GM23248 (cell line): Measurements from ENCODE around the gene ZNF160. TPM values are rescaled to one million over a fixed set of nuclear protein-coding genes. Genes with fewer than 3 reads are reported as not detected.

Experiments used
- DNase-seq: peaks from one replicate; pipeline ENCODE4 v3.0.0-alpha.2; 2015
- H2AFZ ChIP-seq: fragments of 200-600 bp; sonication (generic); 2 replicates; pipeline ENCODE4 v1.6.1; 2016; ENCODE audit warnings: antibody characterized with exemption
- H3F3A ChIP-seq: fragments of 200-600 bp; sonication (generic); 2 replicates; pipeline ENCODE4 v1.6.1; 2016; ENCODE audit warnings: mild to moderate bottlenecking, antibody characterized with exemption, mixed run types; ENCODE audit not compliant: insufficient read depth
- H3K27ac ChIP-seq: fragments of 200-600 bp; sonication (generic); 2 replicates; pipeline ENCODE4 v1.5.1; 2016; ENCODE audit warnings: mild to moderate bottlenecking
- H3K27me3 ChIP-seq: fragments of 200-600 bp; sonication (generic); replicated peaks from 2 replicates; pipeline ENCODE4 v1.6.1; 2016; ENCODE audit warnings: mild to moderate bottlenecking; ENCODE audit not compliant: insufficient read depth
- H3K36me3 ChIP-seq: fragments of 200-600 bp; sonication (generic); 2 replicates; pipeline ENCODE4 v1.6.1; 2016; ENCODE audit warnings: low read depth, mild to moderate bottlenecking
- H3K4me1 ChIP-seq: fragments of 200-600 bp; sonication (generic); 2 replicates; pipeline ENCODE4 v1.6.1; 2016; ENCODE audit warnings: mild to moderate bottlenecking; ENCODE audit not compliant: insufficient read depth
- H3K4me2 ChIP-seq: fragments of 200-600 bp; sonication (generic); one replicate; pipeline ENCODE4 v1.6.1; 2016; ENCODE audit warnings: mild to moderate bottlenecking; ENCODE audit not compliant: unreplicated experiment
- H3K4me3 ChIP-seq: fragments of 200-600 bp; sonication (generic); 2 replicates; pipeline ENCODE4 v1.5.1; 2016; ENCODE audit warnings: mild to moderate bottlenecking
- H3K79me2 ChIP-seq: fragments of 200-600 bp; sonication (generic); 2 replicates; pipeline ENCODE4 v1.6.1; 2016; ENCODE audit warnings: mild to moderate bottlenecking; ENCODE audit not compliant: insufficient read depth
- H3K9ac ChIP-seq: fragments of 200-600 bp; sonication (generic); 2 replicates; pipeline ENCODE4 v1.6.1; 2016; ENCODE audit warnings: mild to moderate bottlenecking
- H3K9me2 ChIP-seq: fragments of 200-600 bp; sonication (generic); 2 replicates; pipeline ENCODE4 v1.6.1; 2016; ENCODE audit warnings: mixed run types, mild to moderate bottlenecking, moderate library complexity; ENCODE audit not compliant: insufficient read depth
- H3K9me3 ChIP-seq: fragments of 200-600 bp; sonication (generic); one replicate; pipeline ENCODE4 v1.6.1; 2017; ENCODE audit warnings: low read depth
- H4K20me1 ChIP-seq: fragments of 200-600 bp; sonication (generic); 2 replicates; pipeline ENCODE4 v1.6.0; 2016; ENCODE audit not compliant: insufficient read depth
- EZH2 ChIP-seq: fragments of 200-600 bp; sonication (generic); IDR thresholded peaks from 2 replicates; pipeline ENCODE4 v1.6.1; 2018; ENCODE audit warnings: antibody characterized with exemption, mild to moderate bottlenecking; ENCODE audit not compliant: insufficient read depth, poor library complexity, severe bottlenecking
- EZH2phosphoT487 ChIP-seq: fragments of 200-600 bp; sonication (generic); IDR thresholded peaks from 2 replicates; pipeline ENCODE4 v1.6.1; 2018; ENCODE audit warnings: antibody characterized with exemption, moderate library complexity, mild to moderate bottlenecking, low read depth; ENCODE audit not compliant: insufficient read depth
- WGBS, 2 experiments: methylation state at CpG; one replicate each; pipeline ENCODE4 v1.1.6; 2015 to 2017; ENCODE audit warnings: low lambda C conversion rate in 2 of 2, low coverage in 1 of 2; ENCODE audit errors: missing lambda C conversion rate in 2 of 2; 5-methylcytosine and 5-hydroxymethylcytosine counted together
- in situ Hi-C: fragments of 300-500 bp; cut with MboI; formaldehyde crosslinking; loops from 2 replicates; pipeline ENCODE4 v1.15.0; 2020
- polyA plus RNA-seq: library from polyadenylated mRNA; unstranded; fragments of >200 nt; fragmentation: Nextera tagmentation; extraction: Ambion mirVana; gene quantifications from 2 replicates; pipeline ENCODE4 v1.2.1, GENCODE V29; 2016
- total RNA-seq: library from RNA; depleted of rRNA; stranded (reverse); fragments of >200 nt; shearing (Covaris generic); gene quantifications from 2 replicates; pipeline ENCODE4 v1.2.3, GENCODE V29; 2014

ZNF160 gene
- total and polyA plus RNA-seq, 2 experiments from 2014 or later: 20.6 to 23.0 TPM

DNA sequence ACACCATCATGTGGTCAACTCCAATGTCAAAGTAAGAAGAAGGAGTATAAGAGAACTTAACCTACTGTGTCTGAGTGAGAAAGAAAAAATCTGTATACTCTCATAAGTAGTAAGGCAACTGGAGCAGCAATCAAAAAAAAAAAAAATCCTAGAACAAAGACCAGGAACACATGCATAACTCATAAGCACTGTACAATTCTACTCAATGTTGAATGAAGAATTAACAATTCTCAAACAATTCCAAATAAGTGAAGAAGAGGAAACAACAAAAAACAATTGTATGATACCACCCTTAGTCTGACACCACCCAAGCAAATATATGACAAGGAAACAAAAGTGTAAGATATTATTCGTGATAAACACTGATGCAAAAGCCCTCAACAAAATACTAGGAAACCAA lies 24.6 kb downstream of the ZNF160 start:
- Histone ChIP-seq H3K4me2 (no peak overlapping the region), H3K36me3 (peaks cover 41% of the 10 kb centered on the region), H2AFZ (no peak overlapping the region), H3K9me3 (no peaks in the 10 kb centered on the region), H3K27me3 (no peaks in the 10 kb centered on the region), H3F3A (peaks cover 12% of the 10 kb centered on the region; the same call in 1 of the 2 replicates), H3K27ac (no peak overlapping the region), H3K9me2 (no peaks in the 10 kb centered on the region), H3K9ac (no peak overlapping the region), H4K20me1 (no peaks in the 10 kb centered on the region; the same call in none of the 2 replicates), H3K79me2 (peaks cover 83% of the 10 kb centered on the region), H3K4me1 (no peaks in the 10 kb centered on the region), H3K4me3 (no peak overlapping the region)
- 97 to 100% methylated on average over 1 of the region's 1 CpG for WGBS, 2 experiments
- in situ Hi-C loops: no loop called here
- DNase-seq: no peak
- TF ChIP-seq EZH2phosphoT487 (no peak), EZH2 (no peak)

DNA sequence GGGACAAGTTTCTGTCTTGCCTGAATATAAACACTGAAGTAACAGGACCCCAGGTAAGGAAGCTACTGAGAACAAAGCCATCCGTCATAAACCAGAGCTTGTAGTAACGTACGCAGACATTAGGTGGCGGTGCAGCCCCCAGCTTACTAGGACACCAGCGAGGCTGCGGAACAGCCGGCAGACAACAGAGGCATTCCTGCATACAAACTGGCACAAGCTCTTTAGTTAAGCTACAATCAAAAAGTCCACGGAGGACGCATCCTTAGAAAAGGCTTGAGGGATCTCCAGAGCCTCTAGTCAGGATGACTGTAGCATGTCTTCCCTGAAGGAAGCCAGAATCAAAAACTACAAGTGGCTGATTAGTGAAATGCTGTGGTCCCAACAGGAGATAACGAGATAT lies 26.2 kb downstream of the ZNF160 start:
- H3K9me2 ChIP-seq: no peaks in the 10 kb centered on the region
- H3K36me3 ChIP-seq: peaks cover 49% of the 10 kb centered on the region
- H3F3A ChIP-seq: peaks cover 11% of the 10 kb centered on the region; the same call in 1 of the 2 replicates
- no peaks in the 10 kb centered on the region; the same call in none of the 2 replicates for H4K20me1 ChIP-seq
- no peaks in the 10 kb centered on the region for H3K9me3 ChIP-seq
- no peak overlapping the region for H3K27ac ChIP-seq
- H3K9ac ChIP-seq: no peak overlapping the region
- H3K4me2 ChIP-seq: no peak overlapping the region
- peak; percentile 67 for DNase-seq
- no peaks in the 10 kb centered on the region for H3K4me1 ChIP-seq
- no peaks in the 10 kb centered on the region for H3K27me3 ChIP-seq
- 46 to 47% methylated on average over 10 of the region's 10 CpGs for WGBS, 2 experiments
- no peak overlapping the region for H3K4me3 ChIP-seq
- no peak overlapping the region for H2AFZ ChIP-seq
- in situ Hi-C loops: no loop called here
- peaks cover 66% of the 10 kb centered on the region for H3K79me2 ChIP-seq
- no peak for TF ChIP-seq EZH2
- TF ChIP-seq EZH2phosphoT487: no peak

DNA sequence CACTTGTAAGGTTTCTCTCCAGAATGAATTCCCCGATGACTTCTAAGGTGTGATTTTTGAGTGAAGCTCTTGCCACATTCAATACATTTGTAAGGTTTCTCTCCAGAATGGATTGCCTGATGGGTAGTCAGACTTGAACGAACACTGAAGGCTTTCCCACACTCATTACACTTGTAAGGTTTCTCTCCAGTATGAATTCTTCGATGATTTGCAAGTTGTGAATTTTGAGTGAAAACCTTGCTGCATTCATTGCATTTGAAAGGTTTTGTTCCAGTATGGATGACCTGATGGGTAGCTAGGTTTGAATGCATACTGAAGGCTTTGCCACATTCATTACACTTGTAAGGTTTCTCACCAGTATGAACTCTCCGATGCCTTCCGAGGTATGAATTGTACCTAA lies 34.4 kb downstream of the ZNF160 start:
- Histone ChIP-seq H2AFZ (no peak overlapping the region), H3K27me3 (no peaks in the 10 kb centered on the region), H3F3A (0 out of 2 replicates have a peak, but pooled peaks cover 3% of the 10 kb centered on the region), H3K79me2 (peaks cover 10% of the 10 kb centered on the region; the same call in 1 of the 2 replicates), H3K9me3 (no peaks in the 10 kb centered on the region), H3K27ac (no peak overlapping the region), H4K20me1 (no peaks in the 10 kb centered on the region), H3K4me2 (no peak overlapping the region), H3K36me3 (peaks cover 87% of the 10 kb centered on the region), H3K4me3 (no peak overlapping the region), H3K9me2 (no peaks in the 10 kb centered on the region), H3K9ac (no peak overlapping the region), H3K4me1 (no peaks in the 10 kb centered on the region)
- DNase-seq: no peak
- 99 to 100% methylated on average over 5 of the region's 5 CpGs for WGBS, 2 experiments
- in situ Hi-C loops: no loop called here
- TF ChIP-seq EZH2 (no peak), EZH2phosphoT487 (no peak)

DNA sequence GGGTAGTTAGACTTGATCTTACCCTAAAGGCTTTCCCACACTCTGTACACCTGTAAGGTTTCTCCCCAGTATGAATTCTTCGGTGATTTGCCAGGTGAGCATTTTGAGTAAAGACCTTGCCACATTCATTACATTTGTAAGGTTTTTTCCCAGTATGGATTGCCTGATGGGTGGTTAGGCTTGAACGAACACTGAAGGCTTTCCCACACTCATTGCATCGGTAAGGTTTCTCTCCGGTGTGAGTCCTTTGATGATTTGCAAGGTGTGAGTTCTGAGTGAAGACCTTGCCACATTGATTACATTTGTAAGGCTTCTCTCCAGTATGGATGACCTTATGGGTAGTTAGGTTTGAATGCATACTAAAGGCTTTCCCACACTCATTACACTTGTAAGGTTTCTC lies 35.0 kb downstream of the ZNF160 start:
- H3K27ac ChIP-seq: no peak overlapping the region
- in situ Hi-C loops: no loop called here
- H3K36me3 ChIP-seq: peaks cover 81% of the 10 kb centered on the region
- no peak for DNase-seq
- no peak overlapping the region for H3K9ac ChIP-seq
- H4K20me1 ChIP-seq: no peaks in the 10 kb centered on the region
- TF ChIP-seq EZH2phosphoT487 (no peak), EZH2 (no peak)
- H3F3A ChIP-seq: 0 out of 2 replicates have a peak, but pooled peaks cover 3% of the 10 kb centered on the region
- no peaks in the 10 kb centered on the region for H3K9me3 ChIP-seq
- H3K79me2 ChIP-seq: peaks cover 10% of the 10 kb centered on the region; the same call in 1 of the 2 replicates
- no peak overlapping the region for H3K4me3 ChIP-seq
- no peaks in the 10 kb centered on the region for H3K27me3 ChIP-seq
- no peaks in the 10 kb centered on the region for H3K4me1 ChIP-seq
- H2AFZ ChIP-seq: no peak overlapping the region
- no peak overlapping the region for H3K4me2 ChIP-seq
- no peaks in the 10 kb centered on the region for H3K9me2 ChIP-seq
- 95 to 99% methylated on average over 4 of the region's 4 CpGs for WGBS, 2 experiments
